Body of pancreas (tissue), 4 donors: ENCODE data around the gene FIZ1. TPM values are rescaled to one million over a fixed set of nuclear protein-coding genes. Genes with fewer than 3 reads are reported as not detected.

Experiments used
- ATAC-seq: fragments of 150-250 bp; one replicate; pipeline ENCODE4 v1.9.1; 2016
- DNase-seq, 4 donors: peaks; one replicate each; pipeline ENCODE4 v3.0.0-alpha.2; 2019
- H3K27ac ChIP-seq, 4 donors: fragments of 200-600 bp; sonication (generic); 1 replicate in 3 of 4; 2 replicates in 1 of 4; pipeline versions ENCODE4 v1.5.1 to v1.6.1; 2016 to 2019; ENCODE audit warnings: mild to moderate bottlenecking in 1 of 4, mixed read lengths in 1 of 4, moderate library complexity in 1 of 4
- H3K27me3 ChIP-seq, 2 donors: fragments of 200-600 bp; sonication (generic); one replicate each; pipeline ENCODE4 v1.6.0; 2016; ENCODE audit warnings: mild to moderate bottlenecking in 1 of 2
- H3K36me3 ChIP-seq, 2 donors: fragments of 200-600 bp; sonication (generic); replicated peaks in 1 of 2; 2 replicates each; pipeline ENCODE4 v1.5.1; 2016; ENCODE audit warnings: low read depth in 2 of 2; ENCODE audit not compliant: insufficient read depth in 1 of 2
- H3K4me1 ChIP-seq: fragments of 200-600 bp; sonication (generic); one replicate; pipeline ENCODE4 v1.6.0; 2016
- H3K4me3 ChIP-seq, 2 donors: fragments of 200-600 bp; sonication (generic); 1 replicate in 1 of 2; 2 replicates in 1 of 2; pipeline ENCODE4 v1.5.1; 2016 to 2019
- H3K9me3 ChIP-seq, 3 donors: fragments of 200-600 bp; sonication (generic); 1 replicate in 2 of 3; 2 replicates in 1 of 3; pipeline ENCODE4 v1.5.1; 2016
- CTCF ChIP-seq, 7 experiments: fragments of 450-650 bp in 4 of 7; fragments of 200-600 bp in 3 of 7; sonication (generic) in 3 of 7; IDR thresholded peaks; one replicate each; pipeline ENCODE4 v1.5.1; 2016 to 2019; ENCODE audit warnings: antibody characterized with exemption in 7 of 7
- POLR2A ChIP-seq, 3 donors: fragments of 450-650 bp; IDR thresholded peaks; one replicate each; pipeline ENCODE4 v1.6.1; 2016; ENCODE audit warnings: antibody characterized with exemption in 3 of 3, mild to moderate bottlenecking in 2 of 3
- WGBS, 2 donors: methylation state at CpG; one replicate each; pipeline ENCODE4 v1.1.5; 2017; 5-methylcytosine and 5-hydroxymethylcytosine counted together
- intact Hi-C: fragments of 100-400 bp; cut with DNase I; formaldehyde crosslinking; loops from one replicate; pipeline ENCODE4 v1.15.1; 2023
- total RNA-seq, 2 donors: library from RNA; depleted of rRNA; stranded (reverse); fragments of >200 nt; gene quantifications; one replicate each; pipeline ENCODE4 v1.1.0, GENCODE V29; 2016

FIZ1 gene
- total RNA-seq, 2 donors from 2014 or later = 5.7 to 13.5 TPM

- Histone ChIP-seq H3K4me3 (no peak overlapping the region), H3K27ac (peak overlapping the region; percentile 79 to 94 (median 92)), H3K27me3 (no peaks in the 10 kb centered on the region), H3K9me3 (no peaks in the 10 kb centered on the region), H3K4me1 (peaks cover 82% of the 10 kb centered on the region), H3K36me3 (no peaks in the 10 kb centered on the region)
- DNase-seq (peak; percentile 60 to 65 (median 64)), ATAC-seq (peak; percentile 13)
- intact Hi-C loops = no loop called here
- TF ChIP-seq POLR2A (IDR thresholded peaks at IDR 0.05) = peak in 1 of 3 donors; percentile 48
- peak in 6 of 7 experiments; percentile 13 to 49 (median 45) for TF ChIP-seq CTCF (IDR thresholded peaks at IDR 0.05)
- 14 to 42% methylated on average over 2 to 37 of the region's 38 CpGs for WGBS, 2 donors
Measured at GRCh38 chr19:55640043-55640576, 40.8 kb upstream of the FIZ1 start.

- no peak overlapping the region for H3K4me3 ChIP-seq
- no peaks in the 10 kb centered on the region for H3K36me3 ChIP-seq
- intact Hi-C loops = no loop called here
- peak overlapping the region in 1 of 4 donors; percentile 27 for H3K27ac ChIP-seq
- no peak for DNase-seq
- peaks cover 76% of the 10 kb centered on the region for H3K4me1 ChIP-seq
- ATAC-seq = no peak
- TF ChIP-seq CTCF (IDR thresholded peaks at IDR 0.05) (peak in 4 of 7 experiments; percentile 14 to 39 (median 27)), POLR2A (IDR thresholded peaks at IDR 0.05) (no peak)
- no peaks in the 10 kb centered on the region for H3K27me3 ChIP-seq
- 72 to 86% methylated on average over 6 of the region's 6 CpGs for WGBS, 2 donors
- no peaks in the 10 kb centered on the region for H3K9me3 ChIP-seq
Measured at GRCh38 chr19:55638864-55639359, 39.6 kb upstream of the FIZ1 start.

- H3K9me3 ChIP-seq = no peaks in the 10 kb centered on the region
- no peaks in the 10 kb centered on the region for H3K36me3 ChIP-seq
- no peak for TF ChIP-seq CTCF (IDR thresholded peaks at IDR 0.05)
- no peak for TF ChIP-seq POLR2A (IDR thresholded peaks at IDR 0.05)
- H3K27me3 ChIP-seq = no peaks in the 10 kb centered on the region
- H3K4me1 ChIP-seq = peaks cover 68% of the 10 kb centered on the region
- ATAC-seq = no peak
- DNase-seq = no peak
- no peak overlapping the region for H3K4me3 ChIP-seq
- no peak overlapping the region for H3K27ac ChIP-seq
- intact Hi-C loops = no loop called here
- 70 to 80% methylated on average over 11 of the region's 11 CpGs for WGBS, 2 donors
Measured at GRCh38 chr19:55637534-55637933, 38.2 kb upstream of the FIZ1 start.

- intact Hi-C loops = no loop called here
- WGBS, 2 donors = 84 to 85% methylated on average over 4 of the region's 4 CpGs
- Histone ChIP-seq H3K36me3 (no peaks in the 10 kb centered on the region), H3K4me1 (peaks cover 66% of the 10 kb centered on the region), H3K4me3 (no peak overlapping the region), H3K27ac (no peak overlapping the region), H3K27me3 (no peaks in the 10 kb centered on the region), H3K9me3 (no peaks in the 10 kb centered on the region)
- ATAC-seq (no peak), DNase-seq (no peak)
- TF ChIP-seq CTCF (IDR thresholded peaks at IDR 0.05) (no peak), POLR2A (IDR thresholded peaks at IDR 0.05) (no peak)
Measured at GRCh38 chr19:55636723-55637122, 37.4 kb upstream of the FIZ1 start.
